ENCODE measurements around the gene CHAMP1. TPM values are rescaled to one million over a fixed set of nuclear protein-coding genes. Genes with fewer than 3 reads are reported as not detected.
A peak's percentile ranks its signal among the peaks of the same experiment; 100 is the strongest.

CHAMP1 gene
- total and polyA plus RNA-seq, 8 donors: 3.6 to 12.3 (median 7.8) TPM

DNA sequence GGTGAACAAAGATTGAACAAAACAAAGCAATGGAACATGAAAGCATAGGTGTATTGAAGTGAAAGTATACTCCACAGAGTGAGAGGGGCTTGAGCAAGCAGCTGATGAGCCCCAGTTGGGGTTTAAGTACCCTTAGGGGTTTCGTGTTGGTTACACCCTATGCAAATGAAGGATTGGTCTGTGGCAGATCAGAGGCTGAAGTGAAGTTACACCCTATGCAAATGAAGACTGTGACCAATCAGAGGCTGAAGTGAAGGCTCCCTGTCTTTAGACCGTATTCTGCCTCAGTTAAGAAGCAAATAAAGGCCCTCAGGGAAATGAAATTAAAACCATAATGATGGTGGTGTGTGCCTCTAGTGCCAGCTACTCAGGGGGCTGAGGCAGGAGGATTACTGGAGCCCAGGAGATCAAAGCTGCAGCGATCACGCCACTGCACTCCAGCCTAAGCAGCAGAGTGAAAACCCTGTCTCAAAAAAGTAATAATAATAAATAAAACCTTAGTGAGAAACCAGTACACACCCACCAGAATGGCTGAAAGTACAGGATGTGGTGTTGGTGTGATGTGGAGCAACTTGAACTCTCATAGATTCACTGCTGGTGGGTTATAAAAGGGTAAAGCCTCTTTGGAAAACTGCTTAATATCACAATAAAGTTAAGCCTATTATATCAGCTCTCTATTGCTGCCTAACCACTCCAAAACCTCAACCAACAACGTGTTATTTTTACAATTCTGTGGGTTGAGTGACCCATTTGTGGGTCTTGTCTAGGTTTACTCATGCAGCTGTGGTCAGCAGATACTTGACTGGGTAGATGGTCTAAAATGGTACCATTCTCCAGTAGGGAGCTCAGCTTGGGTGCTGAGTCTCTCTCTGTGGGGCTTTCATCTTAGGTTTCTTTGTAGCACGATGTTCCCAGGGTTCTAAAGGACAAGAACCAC, 45.7 kb upstream of the CHAMP1 start:
- FAIRE-seq (no peak), DNase-seq (no peak), ATAC-seq (no peak)
- no peaks in the 10 kb centered on the region for H3K27me3 ChIP-seq
- TF ChIP-seq, protein P1, sequence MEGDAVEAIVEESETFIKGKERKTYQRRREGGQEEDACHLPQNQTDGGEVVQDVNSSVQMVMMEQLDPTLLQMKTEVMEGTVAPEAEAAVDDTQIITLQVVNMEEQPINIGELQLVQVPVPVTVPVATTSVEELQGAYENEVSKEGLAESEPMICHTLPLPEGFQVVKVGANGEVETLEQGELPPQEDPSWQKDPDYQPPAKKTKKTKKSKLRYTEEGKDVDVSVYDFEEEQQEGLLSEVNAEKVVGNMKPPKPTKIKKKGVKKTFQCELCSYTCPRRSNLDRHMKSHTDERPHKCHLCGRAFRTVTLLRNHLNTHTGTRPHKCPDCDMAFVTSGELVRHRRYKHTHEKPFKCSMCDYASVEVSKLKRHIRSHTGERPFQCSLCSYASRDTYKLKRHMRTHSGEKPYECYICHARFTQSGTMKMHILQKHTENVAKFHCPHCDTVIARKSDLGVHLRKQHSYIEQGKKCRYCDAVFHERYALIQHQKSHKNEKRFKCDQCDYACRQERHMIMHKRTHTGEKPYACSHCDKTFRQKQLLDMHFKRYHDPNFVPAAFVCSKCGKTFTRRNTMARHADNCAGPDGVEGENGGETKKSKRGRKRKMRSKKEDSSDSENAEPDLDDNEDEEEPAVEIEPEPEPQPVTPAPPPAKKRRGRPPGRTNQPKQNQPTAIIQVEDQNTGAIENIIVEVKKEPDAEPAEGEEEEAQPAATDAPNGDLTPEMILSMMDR (IDR thresholded peaks at IDR 0.05): no peak
- intact Hi-C loops (cut with DNase I): no loop called here
- 95 to 98% methylated on average over 6 of the region's 6 CpGs for WGBS, 2 donors
- H3K36me3 ChIP-seq: peaks cover 0 to 71% (median 5%) of the 10 kb centered on the region in 3 donors
- H3K27ac ChIP-seq: no peak overlapping the region
- H3K4me3 ChIP-seq: no peak overlapping the region
- H3K4me1 ChIP-seq: no peaks in the 10 kb centered on the region
- no peaks in the 10 kb centered on the region for H3K9me3 ChIP-seq

DNA sequence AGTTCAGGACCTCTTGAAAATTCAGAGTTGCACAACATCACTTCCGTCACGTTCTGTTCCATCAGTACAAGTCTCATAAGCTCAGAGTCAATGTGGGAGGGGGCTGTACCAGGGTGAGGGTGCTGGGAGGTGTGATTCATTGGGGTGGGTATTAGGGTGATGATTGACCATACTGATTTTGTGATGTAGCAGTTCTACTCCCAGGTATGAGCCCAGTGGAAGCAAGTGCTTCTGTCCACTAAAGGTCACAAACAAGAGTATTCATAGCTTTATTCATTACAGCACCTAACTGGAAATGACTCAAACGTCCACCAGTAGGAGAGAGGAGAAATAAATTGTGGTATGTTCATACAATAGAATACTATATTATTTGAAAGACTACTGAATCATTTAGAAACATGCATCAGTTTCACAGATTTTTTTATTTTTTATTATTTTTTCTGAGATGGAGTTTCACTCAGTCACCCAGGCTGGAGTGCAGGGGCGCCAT, 45.0 kb upstream of the CHAMP1 start:
- Histone ChIP-seq H3K9me3 (no peaks in the 10 kb centered on the region), H3K4me1 (no peaks in the 10 kb centered on the region), H3K36me3 (peaks cover 0 to 64% (median 9%) of the 10 kb centered on the region in 3 donors), H3K4me3 (no peak overlapping the region), H3K27me3 (no peaks in the 10 kb centered on the region), H3K27ac (no peak overlapping the region)
- 88 to 90% methylated on average over 4 of the region's 4 CpGs for whole genome bisulfite sequencing, 2 donors
- no peak for FAIRE-seq
- TF ChIP-seq, protein P1 (IDR thresholded peaks at IDR 0.05): no peak
- no peak for DNase-seq
- intact Hi-C loops (cut with DNase I): no loop called here
- no peak for ATAC-seq

DNA sequence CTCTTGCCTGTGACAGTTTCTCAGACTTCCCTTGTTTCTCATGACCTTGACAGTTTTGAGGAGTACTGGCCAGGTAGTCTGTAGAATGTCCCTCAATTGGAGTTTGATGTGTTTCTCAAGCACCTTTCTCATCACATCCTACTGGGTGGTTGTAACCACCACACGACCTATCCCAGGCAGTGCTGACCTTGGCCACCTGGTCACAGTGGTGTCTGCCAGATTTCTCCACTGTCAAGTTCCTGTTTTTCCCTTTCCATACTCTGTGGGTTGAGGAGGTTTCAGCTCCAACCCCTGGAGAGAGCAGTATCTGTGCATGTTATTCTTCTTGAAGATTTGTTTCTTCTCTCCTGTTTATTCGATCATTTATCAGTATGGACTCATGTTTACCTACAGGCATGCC, 41.3 kb upstream of the CHAMP1 start:
- FAIRE-seq (no peak), ATAC-seq (peak in 2 of 4 donors; percentile 36 to 59), DNase-seq (no peak)
- 31 to 33% methylated on average over 2 of the region's 2 CpGs for WGBS, 2 donors
- H3K27ac ChIP-seq: no peak overlapping the region
- no peaks in the 10 kb centered on the region for H3K4me1 ChIP-seq
- intact Hi-C loops (cut with DNase I): no loop called here
- no peaks in the 10 kb centered on the region for H3K9me3 ChIP-seq
- H3K36me3 ChIP-seq: peaks cover 0 to 35% (median 5%) of the 10 kb centered on the region in 3 donors
- TF ChIP-seq, protein P1 (IDR thresholded peaks at IDR 0.05): no peak
- H3K4me3 ChIP-seq: no peak overlapping the region
- no peaks in the 10 kb centered on the region for H3K27me3 ChIP-seq

DNA sequence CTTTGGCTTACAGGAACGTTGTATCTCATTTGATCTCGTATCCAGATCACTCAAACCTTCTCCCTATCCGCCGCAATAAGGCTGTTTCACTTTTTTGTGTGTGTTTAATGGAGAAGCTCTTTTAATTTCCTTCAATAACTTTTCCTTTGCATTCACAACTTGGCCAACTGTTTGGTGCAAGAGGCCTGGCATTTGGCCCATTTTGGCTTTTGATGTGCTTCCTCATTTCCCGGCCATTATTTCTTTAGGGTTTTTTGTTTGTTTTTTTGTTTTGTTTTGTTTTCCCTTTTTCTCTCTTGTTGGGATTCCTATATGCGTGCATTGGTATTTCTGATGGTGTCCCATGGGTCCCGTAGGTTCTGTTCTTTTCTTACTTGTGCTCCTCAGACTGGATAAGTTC, 39.0 kb upstream of the CHAMP1 start:
- Histone ChIP-seq H3K27ac (no peak overlapping the region), H3K4me1 (no peaks in the 10 kb centered on the region), H3K9me3 (no peaks in the 10 kb centered on the region), H3K4me3 (no peak overlapping the region), H3K36me3 (peaks cover 0 to 16% (median 5%) of the 10 kb centered on the region in 3 donors), H3K27me3 (no peaks in the 10 kb centered on the region)
- TF ChIP-seq, protein P1 (IDR thresholded peaks at IDR 0.05): no peak
- DNase-seq (no peak), ATAC-seq (no peak), FAIRE-seq (no peak)
- intact Hi-C loops (cut with DNase I): no loop called here
- 91 to 95% methylated on average over 7 of the region's 7 CpGs for WGBS, 2 donors

DNA sequence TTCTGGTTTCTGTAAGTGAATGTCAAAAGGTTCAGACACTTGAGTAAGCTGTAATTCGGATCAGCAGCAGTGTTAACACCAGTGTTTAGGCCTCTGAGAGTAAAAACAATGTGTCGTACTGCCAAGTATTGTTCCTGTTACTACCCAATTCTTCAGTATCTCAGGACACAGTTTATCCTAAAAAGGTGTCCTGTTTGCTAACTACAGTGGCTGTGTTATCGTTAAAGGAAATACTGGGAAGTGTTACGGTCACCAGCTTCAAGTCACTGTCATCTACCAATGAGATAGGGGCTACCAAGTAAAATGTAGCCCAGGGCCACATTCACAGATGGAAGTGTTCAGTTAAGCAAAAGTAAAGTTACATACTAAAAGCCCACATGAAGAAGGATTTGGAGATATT, 35.2 kb upstream of the CHAMP1 start:
- peaks cover 0 to 6% (median 2%) of the 10 kb centered on the region in 3 donors for H3K36me3 ChIP-seq
- no peaks in the 10 kb centered on the region for H3K27me3 ChIP-seq
- intact Hi-C loops (cut with DNase I): no loop called here
- 85 to 86% methylated on average over 4 of the region's 4 CpGs for WGBS, 2 donors
- no peak overlapping the region for H3K27ac ChIP-seq
- ATAC-seq: no peak
- no peaks in the 10 kb centered on the region for H3K9me3 ChIP-seq
- DNase-seq: no peak
- H3K4me3 ChIP-seq: no peak overlapping the region
- peaks cover 0 to 9% (median 9%) of the 10 kb centered on the region in 3 donors for H3K4me1 ChIP-seq
- FAIRE-seq: no peak
- TF ChIP-seq, protein P1 (IDR thresholded peaks at IDR 0.05): no peak

Measured in pancreas (tissue), 10 donors.